NCI-H1436 treated with DMSO at 0.1 percent for 48 hours (cell line): ENCODE data around the gene FAM13C.
"Not testable (repeated sequence)": the region's sequence is repeated elsewhere in the genome, so short reads cannot be mapped to it uniquely, and the experiment has no call there.

Source experiments
- DNase-seq: peaks from one replicate; lab custom pipeline; 2025; lab: John Stamatoyannopoulos, UW

FAM13C gene

GRCh38 chr10:59362144-59362958, at the start of gene FAM13C:
Gene FAM13C (minus strand): TSS chr10:59362549. CDS start chr10:59362460, 89 bp downstream.
- DNase-seq = no peak

DNA sequence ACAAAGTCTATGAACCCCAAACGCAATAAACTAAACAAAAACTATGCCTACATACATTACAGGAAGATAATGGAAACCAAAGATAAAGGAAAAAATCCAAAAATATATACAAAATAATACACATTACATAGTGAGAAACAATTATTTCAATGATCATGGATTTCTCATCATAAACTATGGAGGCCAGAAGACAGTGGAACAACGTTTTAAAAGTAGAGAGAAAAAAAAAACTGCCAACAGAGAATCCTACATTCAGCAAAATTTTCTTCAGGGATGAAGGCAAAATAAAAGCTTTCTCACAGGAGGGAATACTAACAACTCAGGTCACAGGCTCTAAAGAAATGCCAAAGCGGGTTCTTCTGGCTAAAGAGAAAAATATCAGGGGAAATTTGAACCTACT, 42.9 kb upstream of the FAM13C start:
- no peak for DNase-seq

DNA sequence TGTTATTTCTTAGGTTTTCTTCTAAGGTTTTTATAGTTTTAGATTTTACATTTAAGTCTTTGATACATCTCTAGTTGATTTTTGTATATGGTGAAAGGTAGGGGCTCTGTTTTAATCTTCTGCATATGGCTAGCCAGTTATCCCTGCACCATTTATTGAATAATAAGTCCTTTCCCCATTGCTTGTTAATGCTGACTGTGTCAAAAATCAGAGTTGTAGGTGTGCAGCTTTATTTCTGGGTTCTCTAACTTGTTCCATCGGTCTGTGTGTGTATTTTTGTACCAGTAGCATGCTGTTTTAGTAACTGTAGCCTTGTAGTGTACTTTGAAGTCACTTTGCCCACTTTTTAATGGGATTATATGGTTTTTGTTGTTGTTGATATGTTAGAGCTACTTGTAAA, 37.9 kb upstream of the FAM13C start:
- DNase-seq = no peak

DNA sequence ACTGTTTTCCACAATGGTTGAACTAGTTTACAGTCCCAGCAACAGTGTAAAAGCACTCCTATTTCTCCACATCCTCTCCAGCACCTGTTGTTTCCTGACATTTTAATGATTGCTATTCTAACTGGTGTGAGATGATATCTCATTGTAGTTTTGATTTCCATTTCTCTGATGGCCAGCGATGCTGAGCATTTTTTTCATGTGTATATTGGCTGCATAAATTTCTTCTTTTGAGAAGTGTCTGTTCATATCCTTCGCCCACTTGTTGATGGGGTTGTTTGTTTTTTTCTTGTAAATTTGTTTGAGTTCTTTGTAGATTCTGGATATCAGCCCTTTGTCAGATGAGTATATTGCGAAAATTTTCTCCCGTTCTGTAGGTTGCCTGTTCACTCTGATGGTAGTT, 37.0 kb upstream of the FAM13C start:
- DNase-seq = not testable (repeated sequence)

- no peak for DNase-seq
Measured at GRCh38 chr10:59397961-59398360, 35.6 kb upstream of the FAM13C start.

DNA sequence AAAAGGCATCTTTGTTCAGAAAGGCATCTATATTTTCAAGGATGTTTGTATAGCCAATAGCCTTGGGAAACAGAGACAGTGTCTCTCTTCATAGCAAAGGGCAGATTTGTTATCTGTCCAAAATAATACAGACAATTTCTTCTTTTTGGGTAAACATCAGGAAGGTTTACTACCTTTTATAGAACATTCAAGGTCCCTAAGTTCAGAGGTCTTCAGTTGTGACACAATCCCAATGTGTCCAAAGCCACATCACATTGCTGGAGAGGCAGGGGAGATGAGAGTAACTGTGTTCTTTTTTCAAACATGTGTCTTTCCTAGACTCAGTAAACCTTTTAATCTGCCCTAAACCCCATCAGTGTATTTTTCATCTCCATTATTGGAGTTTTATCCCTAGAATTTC, 33.6 kb upstream of the FAM13C start:
- DNase-seq = no peak

DNA sequence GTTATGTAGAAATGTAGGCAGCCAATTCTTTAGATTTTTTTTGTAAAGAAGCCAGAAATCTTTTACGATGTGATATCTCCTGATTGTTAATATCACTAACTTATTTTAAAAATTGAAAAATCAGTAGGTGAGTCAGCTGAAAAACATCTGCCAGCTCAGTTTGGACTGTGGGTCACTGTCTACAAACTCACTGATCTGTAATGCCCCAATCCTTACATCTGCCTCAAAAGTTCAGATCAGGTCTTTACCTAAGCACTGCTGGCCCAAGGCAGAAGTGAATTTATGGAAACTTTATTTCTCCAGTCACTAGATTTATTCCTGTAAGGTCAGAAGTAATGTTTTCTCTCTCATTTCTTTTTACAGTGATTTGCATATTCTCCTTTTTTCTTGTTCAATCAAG, 31.0 kb upstream of the FAM13C start:
- no peak for DNase-seq

DNA sequence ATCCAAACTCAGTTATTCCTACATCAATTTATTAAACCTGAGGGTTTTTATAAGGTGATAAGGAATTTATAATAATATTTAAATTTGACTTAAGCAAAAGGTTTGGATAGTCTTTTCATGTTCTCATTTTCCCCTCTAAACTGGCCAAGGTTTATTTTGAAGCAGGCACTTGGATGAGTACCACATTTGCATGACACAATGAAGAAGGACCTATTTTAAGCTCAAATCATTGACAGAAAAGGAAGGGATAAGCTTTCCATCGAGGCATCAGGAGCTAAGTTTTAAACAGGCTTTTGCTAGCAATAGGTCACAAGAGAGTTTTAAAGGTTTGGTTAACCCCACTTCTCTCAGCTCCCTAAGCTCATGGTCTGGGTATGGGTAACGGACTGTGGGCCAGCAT, 28.7 kb upstream of the FAM13C start:
- no peak for DNase-seq

DNA sequence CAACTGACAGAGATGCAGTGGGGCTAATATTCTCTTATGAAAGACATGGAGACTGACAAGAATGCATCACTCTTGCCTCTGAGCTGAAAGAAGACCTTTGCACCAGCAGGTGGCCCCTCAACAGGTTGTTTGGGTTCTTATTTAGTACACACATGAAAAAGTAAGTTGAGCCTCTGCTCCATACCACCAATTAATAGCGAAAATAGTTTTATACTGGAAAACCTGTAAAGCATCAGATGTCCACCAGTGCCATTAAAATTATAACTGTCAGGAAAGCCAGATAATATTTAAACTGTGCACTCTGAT, 26.3 kb upstream of the FAM13C start:
- DNase-seq = no peak

GRCh38 chr10:59387951-59388670, 25.8 kb upstream of the FAM13C start:
- no peak for DNase-seq

DNA sequence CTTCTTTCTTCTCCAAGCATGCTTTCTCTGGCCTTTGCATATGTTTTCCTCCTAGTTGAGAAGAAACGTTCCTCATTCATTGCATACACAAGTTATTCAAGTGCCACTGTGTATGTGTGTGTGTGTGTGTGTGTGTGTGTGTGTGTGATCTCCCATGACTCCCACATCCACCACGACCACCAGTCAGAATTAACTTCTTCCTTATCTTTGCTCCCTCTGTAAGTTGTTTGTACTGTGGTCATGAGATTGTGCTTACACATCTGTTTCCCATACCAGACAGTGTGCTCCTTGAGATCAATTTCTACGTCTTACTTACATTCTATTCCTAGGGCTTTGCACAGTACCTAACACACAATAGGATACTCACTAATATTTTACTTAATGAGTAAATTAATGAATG, 22.4 kb upstream of the FAM13C start:
- no peak for DNase-seq

- DNase-seq = no peak
Measured at GRCh38 chr10:59383908-59384307, 21.6 kb upstream of the FAM13C start.

- no peak for DNase-seq
Measured at GRCh38 chr10:59383436-59383835, 21.1 kb upstream of the FAM13C start.

- DNase-seq = no peak
Measured at GRCh38 chr10:59382831-59383295, 20.5 kb upstream of the FAM13C start.

- no peak for DNase-seq
Measured at GRCh38 chr10:59381687-59382086, 19.3 kb upstream of the FAM13C start.

GRCh38 chr10:59376846-59377245, 14.5 kb upstream of the FAM13C start:
- DNase-seq = no peak

GRCh38 chr10:59375990-59376389, 13.6 kb upstream of the FAM13C start:
- no peak for DNase-seq

GRCh38 chr10:59374916-59375315, 12.6 kb upstream of the FAM13C start:
- DNase-seq = no peak

- DNase-seq = no peak
Measured at GRCh38 chr10:59373071-59373470, 10.7 kb upstream of the FAM13C start.

GRCh38 chr10:59372543-59372942, 10.2 kb upstream of the FAM13C start:
- no peak for DNase-seq

- DNase-seq = no peak
Measured at GRCh38 chr10:59366290-59366689, 3.9 kb upstream of the FAM13C start.

GRCh38 chr10:59363446-59363958, 1.2 kb upstream of the FAM13C start:
- DNase-seq = no peak

DNA sequence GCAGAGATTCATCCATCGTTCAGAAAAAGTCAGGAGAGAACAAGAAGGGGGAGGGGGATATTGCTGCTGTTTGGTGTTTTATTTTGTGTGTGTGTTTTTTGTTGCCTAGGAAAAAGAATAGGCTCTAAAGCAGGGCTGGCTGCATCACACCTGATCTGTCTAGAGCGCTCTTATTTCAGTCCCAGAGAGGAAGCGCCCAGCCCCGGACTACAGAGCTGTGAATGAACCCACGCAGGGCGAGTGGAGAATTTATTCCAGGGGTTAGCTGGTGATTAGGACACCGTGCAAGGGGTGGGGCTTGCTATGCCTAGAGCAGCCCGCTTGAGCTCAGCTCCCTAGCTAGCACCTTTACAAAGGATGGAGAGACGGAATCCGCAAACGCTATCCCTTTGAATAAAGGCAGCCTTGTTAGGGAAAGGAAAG, 621 bp upstream of the FAM13C start:
- DNase-seq = no peak
